K562 (cell line): ENCODE measurements around the gene CDKN2B-AS1. TPM values are rescaled to one million over a fixed set of nuclear protein-coding genes. Genes with fewer than 3 reads are reported as not detected.

Experiments
- ATAC-seq: fragments of 200-7000 bp; cut with Tn5 transposase; 3 replicates; pipeline ENCODE4 v1.9.1; 2020; ENCODE audit warnings: moderate library complexity
- BruUV-seq: library from RNA; stranded (reverse); fragments of 400-500 nt; replicated peaks from 2 replicates; lab custom pipeline; 2021; lab: Mats Ljungman, UMichigan
- CTCF ChIA-PET: fragments of 300-600 bp; formaldehyde crosslinking; extraction: SDS; loops from one replicate; lab custom pipeline; 2021; ENCODE audit warnings: low intra/inter-chr PET ratio; lab: Yijun Ruan, JAX
- POLR2A ChIA-PET: fragments of 300-600, 350-650 bp; sonication (Branson Sonifier 250); formaldehyde crosslinking; extraction: SDS; loops from one replicate; lab custom pipeline; 2021; ENCODE audit warnings: antibody characterized with exemption, inconsistent platforms; lab: Yijun Ruan, JAX
- DNase-seq, 4 experiments: peaks; one replicate each; pipeline versions ENCODE4 v3.0.0 to v3.0.0-alpha.2; 2011 to 2018; ENCODE audit warnings: low spot score in 3 of 4, mixed read lengths in 3 of 4; ENCODE audit errors: extremely low read depth in 1 of 4
- FAIRE-seq: peaks from 2 replicates; lab custom pipeline; 2011; peaks lifted over from hg19 to GRCh38; lab: Jason Lieb, UNC
- H2AFZ ChIP-seq: 2 replicates; pipeline ENCODE4 v1.6.0; 2011; ENCODE audit warnings: low read depth, low read length, control low read depth, inconsistent platforms
- H3K27ac ChIP-seq: fragments of 200-600 bp; 3 replicates; pipeline ENCODE4 v1.8.0; 2011; ENCODE audit warnings: low read depth, mild to moderate bottlenecking, control low read depth, inconsistent platforms, low read length, moderate library complexity, mixed read lengths; ENCODE audit errors: extremely low read depth
- H3K27me3 ChIP-seq, 2 experiments: fragments of 300-600 bp in 1 of 2; 2 replicates in 1 of 2; 3 replicates in 1 of 2; pipeline versions ENCODE4 v1.6.0 to v1.8.0; 2011; ENCODE audit warnings: inconsistent platforms in 2 of 2, low read length in 2 of 2, mild to moderate bottlenecking in 1 of 2, mixed read lengths in 1 of 2, moderate library complexity in 1 of 2; ENCODE audit not compliant: control insufficient read depth in 2 of 2, insufficient read depth in 2 of 2
- H3K36me3 ChIP-seq: fragments of 300-600 bp; 3 replicates; pipeline ENCODE4 v1.8.0; 2011; ENCODE audit warnings: mild to moderate bottlenecking, low read length, inconsistent platforms; ENCODE audit not compliant: control insufficient read depth, insufficient read depth
- H3K4me1 ChIP-seq, 2 experiments: fragments of 200-600 bp in 1 of 2; replicated peaks in 1 of 2; 2 replicates in 1 of 2; 3 replicates in 1 of 2; pipeline versions ENCODE4 v1.5.1 to v1.8.0; 2011; ENCODE audit warnings: inconsistent platforms in 2 of 2, low read length in 2 of 2, mild to moderate bottlenecking in 1 of 2, mixed read lengths in 1 of 2, moderate library complexity in 1 of 2; ENCODE audit not compliant: control insufficient read depth in 2 of 2, insufficient read depth in 2 of 2
- H3K4me2 ChIP-seq: 2 replicates; pipeline ENCODE4 v1.6.1; 2011; ENCODE audit warnings: low read length, control low read depth, inconsistent platforms, mixed read lengths; ENCODE audit not compliant: insufficient read depth
- H3K4me3 ChIP-seq: fragments of 200-600 bp; sonication (generic), shearing (Covaris generic); 2 replicates; pipeline ENCODE4 v1.5.1; 2016; ENCODE audit warnings: control low read depth, inconsistent platforms
- H3K79me2 ChIP-seq: fragments of 200-600 bp; 3 replicates; pipeline ENCODE4 v1.8.0; 2011; ENCODE audit warnings: low read length, inconsistent platforms; ENCODE audit not compliant: control insufficient read depth, insufficient read depth
- H3K9ac ChIP-seq, 2 experiments: 2 replicates each; pipeline versions ENCODE4 v1.6.0 to v1.6.1; 2011; ENCODE audit warnings: low read depth in 2 of 2, low read length in 2 of 2, control low read depth in 1 of 2, inconsistent platforms in 1 of 2, mild to moderate bottlenecking in 1 of 2, mixed read lengths in 1 of 2; ENCODE audit not compliant: insufficient read depth in 1 of 2
- H3K9me1 ChIP-seq: one replicate; pipeline ENCODE4 v1.6.0; 2011; ENCODE audit warnings: inconsistent platforms, mild to moderate bottlenecking, low read length, moderate library complexity; ENCODE audit not compliant: control insufficient read depth, insufficient read depth
- H3K9me3 ChIP-seq: replicated peaks from 2 replicates; pipeline ENCODE4 v1.5.1; 2011; ENCODE audit warnings: low read depth, low read length, inconsistent platforms; ENCODE audit not compliant: control insufficient read depth, insufficient read depth
- H4K20me1 ChIP-seq: replicated peaks from 2 replicates; pipeline ENCODE4 v1.6.1; 2011; ENCODE audit warnings: low read length, inconsistent platforms, mixed read lengths; ENCODE audit not compliant: control insufficient read depth, insufficient read depth
- AFF4 ChIP-seq: sonication (generic); formaldehyde crosslinking; IDR thresholded peaks from 2 replicates; pipeline ENCODE4 v1.8.0; 2023; ENCODE audit warnings: mild to moderate bottlenecking, missing genetic modification reagents
- HDAC6 ChIP-seq: IDR thresholded peaks from 2 replicates; pipeline ENCODE4 v1.6.1; 2012; ENCODE audit warnings: low read depth, mild to moderate bottlenecking, control low read depth, inconsistent platforms, low read length, moderate library complexity
- IFI16 ChIP-seq: fragments of 250-450 bp; sonication (Bioruptor Pico); IDR thresholded peaks from 2 replicates; pipeline ENCODE4 v2.1.2; 2022; ENCODE audit warnings: mild to moderate bottlenecking, inconsistent platforms
- L3MBTL2 ChIP-seq: fragments of 450-650 bp; IDR thresholded peaks from 2 replicates; pipeline ENCODE4 v1.6.1; 2016; ENCODE audit warnings: mild to moderate bottlenecking, moderate library complexity
- MTA3 ChIP-seq: fragments of 450-650 bp; formaldehyde crosslinking; IDR thresholded peaks from 2 replicates; pipeline ENCODE4 v1.6.1; 2017; ENCODE audit warnings: mild to moderate bottlenecking, borderline replicate concordance
- PATZ1 ChIP-seq: fragments of 250-450 bp; sonication (Bioruptor Pico); IDR thresholded peaks from 2 replicates; pipeline ENCODE4 v1.5.0; 2020; ENCODE audit warnings: mild to moderate bottlenecking, borderline replicate concordance
- PHB ChIP-seq: fragments of 250-450 bp; sonication (Bioruptor Pico); IDR thresholded peaks from 2 replicates; pipeline ENCODE4 v1.5.0; 2021
- RB1 ChIP-seq: fragments of 450-650 bp; IDR thresholded peaks from 2 replicates; pipeline ENCODE4 v1.6.1; 2017; ENCODE audit warnings: low read depth, mild to moderate bottlenecking
- TAF9B ChIP-seq: fragments of 450-650 bp; IDR thresholded peaks from 2 replicates; pipeline ENCODE4 v1.6.1; 2018; ENCODE audit warnings: mild to moderate bottlenecking; ENCODE audit not compliant: partially characterized antibody
- TSHZ1 ChIP-seq: fragments of 250-450 bp; sonication (Bioruptor Pico); IDR thresholded peaks from 2 replicates; pipeline ENCODE4 v1.4.0; 2020; ENCODE audit warnings: mild to moderate bottlenecking, moderate library complexity
- U2AF1 ChIP-seq: fragments of 200-400 bp; formaldehyde crosslinking; optimal IDR thresholded peaks from 2 replicates; pipeline ENCODE3; 2017; ENCODE audit warnings: mild to moderate bottlenecking, low read depth, low read length, moderate library complexity
- ZKSCAN1 ChIP-seq: fragments of 150-350 bp; IDR thresholded peaks from 2 replicates; pipeline ENCODE4 v1.6.1; 2016; ENCODE audit warnings: low read depth, low read length
- ZNF12 ChIP-seq: sonication (generic); formaldehyde crosslinking; IDR thresholded peaks from 2 replicates; pipeline ENCODE4 v1.4.0; 2020; ENCODE audit warnings: mild to moderate bottlenecking, missing genetic modification reagents
- ZNF780A ChIP-seq: fragments of 250-450 bp; sonication (Bioruptor Pico); IDR thresholded peaks from 2 replicates; pipeline ENCODE4 v1.5.0; 2021; ENCODE audit warnings: mild to moderate bottlenecking
- WGBS: fragments of 100-300 bp; shearing (Covaris generic); methylation state at CpG from one replicate; pipeline ENCODE4 v1.1.6; 2016; ENCODE audit warnings: low coverage, mixed read lengths; ENCODE audit not compliant: insufficient coverage; ENCODE audit errors: missing lambda C conversion rate; 5-methylcytosine and 5-hydroxymethylcytosine counted together
- in situ Hi-C: fragments of 300-500 bp; cut with MboI; formaldehyde crosslinking; loops from 4 replicates; pipeline ENCODE4 v1.15.0; 2018; ENCODE audit warnings: inconsistent platforms, mixed read lengths
- intact Hi-C: fragments of 100-400 bp; cut with micrococcal nuclease; formaldehyde crosslinking; loops from 2 replicates; pipeline ENCODE4 v1.14.2; 2022
- polyA plus RNA-seq, 8 experiments: library from polyadenylated mRNA; depleted of rRNA in 4 of 8; stranded (reverse) in 5 of 8; unstranded in 3 of 8; fragments of >200 nt; fragmentation: Nextera tagmentation in 2 of 8; fragmentation: Illumina TruSeq in 1 of 8; extraction: Ambion mirVana in 2 of 8; extraction: Trizol in 1 of 8; gene quantifications; 2 replicates each; pipeline versions ENCODE4 v1.2.1 to v1.2.3, GENCODE V29; 2011 to 2014; ENCODE audit warnings: inconsistent platforms in 1 of 8, missing spikeins in 1 of 8
- total RNA-seq, 7 experiments: library from RNA; depleted of rRNA in 6 of 7; stranded (reverse); fragments of >200 nt in 6 of 7; fragmentation: Illumina TruSeq in 2 of 7; extraction: Trizol in 2 of 7; gene quantifications; 2 replicates each; pipeline versions ENCODE4 v1.2.1 to v1.2.3, GENCODE V29; 2011 to 2021; ENCODE audit warnings: low replicate concordance in 1 of 7

The CDKN2B-AS1 gene
- total and polyA plus RNA-seq, 9 of the 15 experiments (the other 6 are each of a cell fraction or from before 2014, with no cell fraction given): not detected

GRCh38 chr9:22055090-22055489 is 60.5 kb downstream of the CDKN2B-AS1 start (continued):
- TF ChIP-seq PHB (CRISPR knock-in tag) (no peak), TSHZ1 (CRISPR knock-in tag) (no peak), TAF9B (no peak), PATZ1 (CRISPR knock-in tag) (no peak), IFI16 (CRISPR knock-in tag) (no peak), RB1 (no peak)

- Histone ChIP-seq H3K4me2 (no peak overlapping the region), H3K27me3 (no peaks in the 10 kb centered on the region), H3K27ac (no peak overlapping the region), H2AFZ (no peak overlapping the region), H3K36me3 (no peaks in the 10 kb centered on the region), H3K9me1 (no peaks in the 10 kb centered on the region), H3K4me1 (no peaks in the 10 kb centered on the region), H4K20me1 (no peaks in the 10 kb centered on the region), H3K9me3 (no peaks in the 10 kb centered on the region), H3K79me2 (no peaks in the 10 kb centered on the region), H3K9ac (no peak overlapping the region), H3K4me3 (no peak overlapping the region)
- DNase-seq (no peak), FAIRE-seq (no peak), ATAC-seq (no peak)
- in situ Hi-C loops: no loop called here
- ChIA-PET CTCF (no interaction called here), POLR2A (no interaction called here)
- BruUV-seq: no TSS peak
- no CpG with 5 or more reads among the region's 3 CpGs for WGBS
- intact Hi-C loops: no loop called here
- TF ChIP-seq ZKSCAN1: no peak
- TF ChIP-seq HDAC6: no peak
- TF ChIP-seq MTA3: no peak
- TF ChIP-seq AFF4 (CRISPR knock-in tag): no peak
- TF ChIP-seq L3MBTL2: no peak
- TF ChIP-seq ZNF12 (CRISPR knock-in tag): no peak
- no peak for TF ChIP-seq U2AF1
- TF ChIP-seq ZNF780A: no peak
These were observed 61.8 kb downstream of the CDKN2B-AS1 start for GRCh38 chr9:22056402-22056801.
